Measurements from ENCODE around the gene IGF2.

Gene IGF2

DNA sequence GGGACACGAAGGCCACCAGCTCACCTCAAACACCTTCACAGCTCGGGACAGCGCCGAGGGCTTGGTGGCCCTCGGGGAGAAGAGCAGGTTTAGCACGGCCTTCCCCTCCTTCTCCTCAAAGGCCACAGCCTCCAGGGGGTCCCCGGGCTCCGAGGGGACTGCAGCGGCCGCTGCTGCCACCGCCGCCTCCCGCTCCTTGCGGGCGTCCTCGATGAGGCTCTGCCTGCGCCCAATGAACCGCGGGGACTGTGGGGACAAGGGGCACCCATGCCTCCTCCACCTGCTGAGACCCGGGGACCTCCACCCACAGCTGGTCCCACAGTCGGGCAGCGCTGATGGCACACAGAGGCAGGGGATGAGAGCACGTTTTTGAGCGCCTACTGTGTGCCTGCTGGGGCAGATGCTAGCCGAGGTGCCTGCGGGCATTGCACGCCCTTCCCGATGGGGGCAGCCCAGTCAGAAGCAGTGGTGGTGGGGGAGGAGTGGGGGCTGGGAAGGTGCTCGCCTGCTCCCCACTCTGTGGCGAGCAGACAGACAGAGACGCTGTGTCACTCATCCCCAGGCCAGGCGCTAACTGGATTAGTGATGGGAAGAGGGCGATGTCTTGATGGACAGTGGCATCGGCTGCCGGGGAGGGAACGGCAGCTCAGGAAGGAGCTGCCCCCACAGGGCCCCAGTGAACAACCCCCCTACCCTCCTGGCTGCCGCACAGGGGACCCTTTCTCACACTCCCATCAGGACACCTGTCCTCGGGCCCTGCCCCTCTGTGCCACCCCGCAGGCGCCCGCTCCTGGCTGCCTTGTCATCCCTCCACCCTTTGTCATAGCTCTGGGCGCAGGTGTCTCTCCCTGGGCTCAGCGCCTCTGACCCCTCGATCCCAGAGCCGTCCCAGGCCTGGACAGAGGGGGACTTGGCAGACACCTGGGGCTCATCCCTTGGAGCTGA, 30.7 kb upstream of the IGF2 start:
- DNase-seq, result no peak

DNA sequence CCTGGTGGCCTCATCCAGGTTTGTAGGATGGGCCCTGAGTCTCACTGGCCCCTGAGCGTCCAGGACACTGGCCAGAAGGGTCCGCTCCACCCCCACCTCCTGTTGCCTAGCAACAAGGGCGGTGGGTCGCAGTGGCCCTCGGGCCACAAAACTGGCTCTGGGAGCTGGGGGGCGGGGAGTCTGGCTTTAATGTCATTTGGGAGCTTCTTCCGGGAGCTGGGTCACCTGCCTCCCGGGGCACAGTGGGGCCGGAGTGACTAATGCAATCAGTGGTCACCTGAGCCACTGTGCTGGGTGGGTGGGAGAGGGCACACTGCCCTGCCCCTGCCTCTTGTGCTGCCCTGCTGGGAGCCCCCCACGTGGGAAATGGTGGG, 29.8 kb upstream of the IGF2 start:
- no peak for DNase-seq

GRCh38 chr11:2168286-2169004, 29.3 kb upstream of the IGF2 start:
- DNase-seq, result no peak

GRCh38 chr11:2167141-2168045, 28.2 kb upstream of the IGF2 start:
- DNase-seq, result no peak

GRCh38 chr11:2166091-2166851, 27.1 kb upstream of the IGF2 start:
- DNase-seq, result peak; percentile 23

DNA sequence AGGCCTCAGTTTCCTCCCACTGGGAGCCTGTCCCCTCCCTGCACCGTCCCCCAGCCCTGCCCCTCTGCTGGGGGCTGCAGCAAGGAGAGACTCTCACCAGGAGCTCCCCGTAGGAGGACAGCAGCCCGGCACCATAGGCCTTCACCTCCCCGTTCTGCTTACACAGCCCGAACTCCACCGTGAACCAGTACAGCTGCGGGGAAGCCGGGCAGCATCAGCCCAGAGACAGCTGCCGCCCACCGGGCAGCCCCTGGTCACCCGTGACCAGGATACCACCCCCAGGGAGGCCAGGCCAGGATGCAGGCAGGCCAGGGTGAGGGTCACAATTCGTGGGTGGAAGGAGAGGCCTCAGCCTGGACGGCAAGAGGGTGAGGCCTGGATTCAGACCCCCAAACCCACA, 26.4 kb upstream of the IGF2 start:
- no peak for DNase-seq

DNA sequence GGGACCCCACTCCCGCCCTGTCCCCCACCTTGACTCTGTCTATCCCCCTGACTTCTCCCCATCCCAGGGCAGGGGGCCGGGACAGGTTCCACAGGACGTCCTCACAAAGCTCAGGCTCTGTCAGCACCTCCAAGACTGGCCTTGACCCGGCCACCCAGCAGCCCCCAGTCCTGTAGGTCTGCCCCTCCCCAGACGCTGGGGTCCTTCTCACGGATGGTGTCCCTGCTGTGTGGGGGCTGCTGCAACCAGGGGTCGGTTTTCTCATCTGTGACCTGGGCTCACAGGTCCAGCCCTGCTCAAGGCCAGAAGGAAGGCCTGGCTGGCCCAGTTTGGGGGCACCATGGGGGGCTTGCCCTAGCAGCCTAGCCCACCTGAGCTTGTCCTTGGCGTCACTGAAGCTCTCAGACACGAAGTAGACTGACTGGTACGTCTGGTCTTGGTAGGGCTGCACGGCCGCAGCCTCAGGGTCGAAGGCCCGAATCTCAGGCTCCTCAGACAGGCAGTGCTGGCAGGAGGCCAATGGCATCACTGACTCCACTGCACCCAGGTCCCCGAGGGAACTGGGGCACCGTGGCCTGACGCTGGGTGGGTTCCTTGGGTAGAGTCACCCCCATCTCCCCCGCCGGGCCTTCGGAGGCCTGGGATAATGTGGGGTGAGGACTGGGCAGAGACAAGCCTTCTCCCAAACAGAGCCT, 25.8 kb upstream of the IGF2 start:
- DNase-seq, result no peak

DNA sequence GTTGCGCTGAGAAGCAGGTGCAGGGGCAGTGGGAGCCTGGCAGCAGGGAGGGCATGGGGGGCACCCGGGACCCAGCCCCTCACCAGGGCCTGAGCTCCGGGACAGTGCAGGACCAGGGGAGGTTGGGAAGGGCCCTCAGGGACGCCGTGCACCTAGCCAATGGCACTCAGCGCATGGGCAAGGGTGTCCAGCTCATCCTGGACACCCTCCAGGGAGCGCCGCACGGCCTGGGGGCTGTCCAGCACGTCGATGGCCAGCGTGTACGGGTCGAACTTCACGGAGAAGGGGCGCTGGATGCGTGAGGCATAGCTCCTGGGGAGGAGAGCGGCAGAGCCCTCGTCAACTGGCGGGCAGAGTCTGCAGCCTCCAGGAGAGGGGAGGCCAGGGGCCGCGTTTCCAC, 24.9 kb upstream of the IGF2 start:
- no peak for DNase-seq

GRCh38 chr11:2163428-2163978, 24.3 kb upstream of the IGF2 start:
- DNase-seq, result no peak

GRCh38 chr11:2160736-2161259, 21.6 kb upstream of the IGF2 start, which contains the start of gene INS:
INS (minus strand) TSS chr11:2161209; CDS start chr11:2160971, 238 bp downstream.
- no peak for DNase-seq

- DNase-seq, result no peak
These were observed 20.6 kb upstream of the IGF2 start for GRCh38 chr11:2159536-2160413.

GRCh38 chr11:2158966-2159365, 19.8 kb upstream of the IGF2 start:
- DNase-seq, result no peak

DNA sequence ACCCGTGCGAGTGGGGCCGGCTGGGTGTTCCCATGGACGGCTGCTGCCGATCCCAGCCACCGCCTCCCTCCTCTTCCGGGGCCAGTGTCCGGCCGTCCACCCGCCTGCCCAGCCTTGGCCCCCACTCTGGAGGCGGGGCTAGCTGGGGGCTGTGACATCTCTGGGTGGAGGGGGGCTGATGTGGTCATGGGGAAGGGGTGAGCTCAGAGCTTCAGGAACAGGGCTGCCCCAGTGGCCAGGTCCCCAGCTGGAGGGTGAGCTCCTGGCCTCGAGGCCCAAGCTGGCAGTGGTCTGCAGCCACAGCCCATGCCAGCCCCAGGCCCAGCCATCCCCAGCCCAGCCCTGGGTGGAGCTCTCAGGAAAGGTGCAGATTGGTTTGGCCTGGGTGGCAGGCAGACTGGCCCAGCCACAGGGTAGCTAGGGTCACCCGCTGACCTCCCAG, 19.1 kb upstream of the IGF2 start:
- no peak for DNase-seq

DNA sequence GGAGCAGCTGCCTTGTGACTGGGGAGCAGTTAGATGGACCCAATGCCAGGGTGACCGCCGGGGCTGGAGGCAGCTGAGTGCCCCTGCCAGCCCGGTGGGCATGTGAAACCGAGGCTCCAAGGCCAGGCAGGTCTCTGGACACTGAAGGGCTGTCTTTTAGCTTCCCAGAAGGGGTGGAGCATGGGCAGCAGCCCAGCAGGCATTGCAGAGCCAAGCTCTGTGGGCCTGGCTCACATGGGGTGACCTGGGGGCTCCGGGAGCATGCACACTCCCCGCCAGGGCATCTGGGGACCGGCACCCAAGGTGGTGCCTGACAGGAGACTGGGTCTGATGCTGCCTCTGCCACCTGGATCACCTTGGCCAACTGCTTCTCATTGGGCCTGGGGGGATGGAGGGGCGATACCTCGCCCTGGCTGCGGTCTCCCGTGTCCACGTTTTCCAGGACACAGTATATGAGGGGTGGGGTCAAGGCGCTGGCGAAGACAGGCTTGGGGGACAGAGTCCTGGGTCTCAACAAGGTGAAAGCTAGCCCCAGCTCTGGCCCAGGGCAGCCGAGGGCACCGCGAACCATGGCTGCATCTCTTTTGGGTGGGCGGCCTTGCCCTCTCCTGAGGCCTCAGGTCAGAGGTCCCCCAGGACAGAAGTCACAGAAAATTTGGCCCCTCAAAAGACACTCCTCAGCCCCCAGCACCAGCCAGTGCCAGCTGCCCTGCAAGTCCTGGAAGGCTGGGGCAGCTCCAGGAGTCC, 18.3 kb upstream of the IGF2 start:
- no peak for DNase-seq

- peak; percentile 32 for DNase-seq
These were observed 17.4 kb upstream of the IGF2 start for GRCh38 chr11:2156416-2157182.

GRCh38 chr11:2155511-2155910, 16.3 kb upstream of the IGF2 start:
- no peak for DNase-seq

GRCh38 chr11:2154889-2155288, 15.7 kb upstream of the IGF2 start:
- no peak for DNase-seq

GRCh38 chr11:2154195-2154585, 15.0 kb upstream of the IGF2 start:
- no peak for DNase-seq
